Colonic mucosa (tissue), 4 donors: Measurements from ENCODE around the gene SBNO1. TPM values are rescaled to one million over a fixed set of nuclear protein-coding genes. Genes with fewer than 3 reads are reported as not detected.

Experiments
- DNase-seq: peaks from one replicate; pipeline ENCODE4 v3.0.0-alpha.2; 2020
- H3K27ac ChIP-seq: fragments of 200-600 bp; one replicate; pipeline ENCODE4 v1.8.0; 2021
- H3K27me3 ChIP-seq: fragments of 200-600 bp; one replicate; pipeline ENCODE4 v1.8.0; 2021
- H3K36me3 ChIP-seq: fragments of 200-600 bp; one replicate; pipeline ENCODE4 v1.8.0; 2021
- H3K4me1 ChIP-seq: fragments of 200-600 bp; one replicate; pipeline ENCODE4 v1.8.0; 2021; ENCODE audit warnings: mild to moderate bottlenecking
- H3K4me3 ChIP-seq: fragments of 200-600 bp; one replicate; pipeline ENCODE4 v1.8.0; 2021
- H3K9ac ChIP-seq, 2 donors: one replicate each; pipeline ENCODE4 v1.7.0; 2013; ENCODE audit warnings: control low read depth in 2 of 2, low read depth in 2 of 2, low read length in 2 of 2
- H3K9me3 ChIP-seq: fragments of 200-600 bp; one replicate; pipeline ENCODE4 v1.8.0; 2021
- CTCF ChIP-seq: fragments of 200-600 bp; IDR thresholded peaks from one replicate; pipeline ENCODE4 v1.8.0; 2022; ENCODE audit warnings: antibody characterized with exemption, mild to moderate bottlenecking
- intact Hi-C: fragments of 100-400 bp; cut with DNase I; formaldehyde crosslinking; loops from one replicate; pipeline ENCODE4 v1.14.1; 2022
- total RNA-seq, 2 donors: library from RNA; stranded (reverse); fragmentation: NEBNext Ultra II Directional in 1 of 2; extraction: Animal tissue kit (Norgen Biotek cat#: 25700) in 1 of 2; gene quantifications; one replicate each; pipeline ENCODE4 v1.2.1, GENCODE V29; 2021
- donor health status: healthy.
- donor health status: DM: no; HTN: no; CAD: no.
- donor health status: DM: no; HTN: no; CAD: no.

SBNO1 gene
- total RNA-seq, 2 donors from 2014 or later: 36.5 to 37.3 TPM

DNA sequence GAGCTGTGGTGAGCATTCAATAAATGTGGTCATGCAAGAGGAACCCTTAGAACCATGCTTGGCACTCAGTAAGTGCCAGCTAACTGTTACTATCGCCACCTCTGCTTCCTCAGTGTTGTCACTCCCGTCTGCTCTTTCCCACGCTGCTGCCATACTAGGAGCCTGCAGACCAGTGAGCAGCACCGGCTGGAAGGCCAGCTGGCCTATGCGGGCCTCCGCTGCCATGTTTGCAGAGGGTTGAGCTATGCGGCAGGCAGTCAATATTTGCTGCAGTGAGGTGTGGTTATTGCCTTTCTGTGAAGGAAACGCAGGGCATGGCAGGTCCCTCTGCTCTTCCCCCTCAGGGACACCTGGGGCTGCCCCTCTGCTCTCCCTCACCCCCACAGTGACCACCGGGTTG is 32.3 kb upstream of the SBNO1 start:
- Histone ChIP-seq H3K27me3 (no peaks in the 10 kb centered on the region), H3K9me3 (no peaks in the 10 kb centered on the region), H3K27ac (peak overlapping the region; percentile 20), H3K36me3 (peaks cover 11% of the 10 kb centered on the region), H3K9ac (no peak overlapping the region), H3K4me1 (no peaks in the 10 kb centered on the region), H3K4me3 (no peak overlapping the region)
- intact Hi-C loops: no loop called here
- peak; percentile 23 for DNase-seq
- TF ChIP-seq CTCF: no peak

GRCh38 chr12:123396543-123396942 is 31.9 kb upstream of the SBNO1 start:
- H3K27ac ChIP-seq: no peak overlapping the region

GRCh38 chr12:123395236-123395635 is 30.6 kb upstream of the SBNO1 start:
- Histone ChIP-seq H3K9me3 (no peaks in the 10 kb centered on the region), H3K27ac (no peak overlapping the region), H3K4me3 (no peak overlapping the region), H3K36me3 (peaks cover 11% of the 10 kb centered on the region), H3K9ac (no peak overlapping the region), H3K4me1 (no peaks in the 10 kb centered on the region), H3K27me3 (no peaks in the 10 kb centered on the region)
- DNase-seq: no peak
- no peak for TF ChIP-seq CTCF
- intact Hi-C loops: no loop called here

More at GRCh38 chr12:123396543-123396942, 31.9 kb upstream of the SBNO1 start:
- Histone ChIP-seq H3K9ac (no peak overlapping the region), H3K36me3 (peaks cover 11% of the 10 kb centered on the region), H3K4me3 (no peak overlapping the region), H3K9me3 (no peaks in the 10 kb centered on the region), H3K4me1 (no peaks in the 10 kb centered on the region), H3K27me3 (no peaks in the 10 kb centered on the region)
- intact Hi-C loops: no loop called here
- no peak for DNase-seq
- no peak for TF ChIP-seq CTCF

DNA sequence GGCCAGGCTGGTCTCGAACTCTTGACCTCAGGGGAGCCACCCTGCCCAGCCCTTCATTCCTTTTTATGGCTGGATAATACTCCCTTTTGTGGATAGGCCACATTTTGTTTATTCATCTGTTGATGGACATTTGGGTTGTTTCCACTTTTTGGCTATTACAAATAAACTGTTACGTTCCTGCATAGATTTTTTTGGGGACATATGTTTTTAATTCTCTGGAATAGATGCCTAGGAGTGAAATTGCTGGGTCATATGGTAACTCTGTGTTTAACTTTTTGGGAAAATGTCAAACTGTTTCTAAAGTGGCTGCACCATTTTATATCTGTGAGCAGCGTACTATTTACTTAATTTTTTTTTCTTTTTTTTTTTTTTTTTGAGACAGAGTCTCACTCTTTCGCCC is 29.1 kb upstream of the SBNO1 start:
- Histone ChIP-seq H3K9ac (no peak overlapping the region), H3K36me3 (peaks cover 11% of the 10 kb centered on the region), H3K4me3 (no peak overlapping the region), H3K4me1 (no peaks in the 10 kb centered on the region), H3K27ac (no peak overlapping the region), H3K27me3 (no peaks in the 10 kb centered on the region), H3K9me3 (no peaks in the 10 kb centered on the region)
- intact Hi-C loops: no loop called here
- DNase-seq: no peak
- TF ChIP-seq CTCF: no peak

- DNase-seq: no peak
- no peak for TF ChIP-seq CTCF
- Histone ChIP-seq H3K9ac (no peak overlapping the region), H3K9me3 (no peaks in the 10 kb centered on the region), H3K4me1 (no peaks in the 10 kb centered on the region), H3K36me3 (peaks cover 6% of the 10 kb centered on the region), H3K27me3 (no peaks in the 10 kb centered on the region), H3K27ac (no peak overlapping the region), H3K4me3 (no peak overlapping the region)
- intact Hi-C loops: no loop called here
These were observed 27.1 kb upstream of the SBNO1 start for GRCh38 chr12:123391546-123392343.
